ENCODE measurements around the gene MGST2. TPM values are rescaled to one million over a fixed set of nuclear protein-coding genes. Genes with fewer than 3 reads are reported as not detected.

Gene MGST2
- polyA plus RNA-seq, 1 donor from 2014 or later: 2.0 TPM

DNA sequence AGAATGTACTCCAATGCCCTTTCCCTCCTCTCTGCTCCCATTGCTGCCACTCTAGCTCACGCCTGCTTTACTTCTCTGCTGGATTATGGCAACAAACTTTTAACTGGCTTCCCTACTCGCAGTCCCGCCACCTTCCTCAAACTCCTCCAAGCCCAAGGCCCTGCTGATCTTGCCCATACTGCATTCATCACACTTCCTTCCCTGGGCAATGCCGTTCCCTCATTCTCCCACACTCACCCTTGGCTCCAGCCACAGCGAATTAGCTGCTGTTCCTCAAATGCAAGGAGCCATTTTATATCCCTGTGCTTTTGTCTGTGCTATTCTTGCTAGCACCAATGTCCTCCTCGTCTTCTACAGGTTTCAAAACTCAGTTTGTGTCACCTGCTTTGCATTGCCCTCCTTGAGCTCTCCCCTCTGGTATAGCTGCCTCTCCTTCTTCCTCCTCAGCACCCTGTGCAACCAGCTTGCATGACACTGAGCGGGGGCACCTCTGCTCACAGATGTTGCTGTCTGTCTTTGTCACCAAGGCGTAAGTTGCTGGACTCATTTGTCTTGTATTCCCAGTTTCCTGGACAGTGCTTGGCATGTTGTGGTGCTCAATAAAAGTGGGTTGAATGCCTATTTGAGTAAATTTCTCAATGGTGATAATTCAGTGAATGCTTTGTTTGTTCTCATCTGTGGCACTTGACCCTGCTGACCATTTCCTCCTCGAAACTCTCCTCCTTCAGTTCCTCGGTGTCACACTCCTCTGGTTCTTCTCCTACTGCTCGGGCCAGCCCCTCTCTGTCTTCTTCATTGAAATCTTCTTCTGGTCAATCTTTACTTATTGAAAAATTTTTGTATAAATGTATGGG, 22.4 kb upstream of the MGST2 start:
- Histone ChIP-seq H2AFZ (ENCODE audit: low read depth, low read length) (no peak overlapping the region), H3K4me2 (ENCODE audit: low read length) (no peak overlapping the region), H3K79me2 (replicated peaks; ENCODE audit: insufficient read depth, low read length) (no peaks in the 10 kb centered on the region), H3K36me3 (ENCODE audit: insufficient read depth, low read length) (no peaks in the 10 kb centered on the region), H3F3A (ENCODE audit: insufficient read depth, low read length, poor library complexity, severe bottlenecking) (no peaks in the 10 kb centered on the region), H3K9me2 (ENCODE audit: insufficient read depth, low read length) (no peaks in the 10 kb centered on the region), H4K20me1 (ENCODE audit: insufficient read depth) (no peaks in the 10 kb centered on the region), H3K4me3 (ENCODE audit: low read length) (no peak overlapping the region), H3K27me3 (ENCODE audit: insufficient read depth, low read depth, low read length) (no peaks in the 10 kb centered on the region), H3K9me3 (ENCODE audit: low read length) (no peaks in the 10 kb centered on the region), H3K27ac (ENCODE audit: low read length) (no peak overlapping the region), H3K9ac (ENCODE audit: low read length) (no peak overlapping the region)
- no peak for TF ChIP-seq REST (IDR thresholded peaks at IDR 0.05; ENCODE audit: borderline replicate concordance)
- no peak for TF ChIP-seq SMC3 (conservative IDR thresholded peaks at IDR 0.05; ENCODE audit: poor library complexity)
- TF ChIP-seq TAF1 (IDR thresholded peaks at IDR 0.05; ENCODE audit: low read depth): no peak
- TF ChIP-seq EZH2 (IDR thresholded peaks at IDR 0.05; ENCODE audit: borderline replicate concordance, insufficient read depth, low read length, poor library complexity, severe bottlenecking): no peak
- no peak for TF ChIP-seq POLR2AphosphoS5 (IDR thresholded peaks at IDR 0.05)
- no peak for TF ChIP-seq RAD21 (conservative IDR thresholded peaks at IDR 0.05)
- TF ChIP-seq EP300 (conservative IDR thresholded peaks at IDR 0.05; ENCODE audit: poor library complexity, severe bottlenecking): no peak
- TF ChIP-seq, protein P1, sequence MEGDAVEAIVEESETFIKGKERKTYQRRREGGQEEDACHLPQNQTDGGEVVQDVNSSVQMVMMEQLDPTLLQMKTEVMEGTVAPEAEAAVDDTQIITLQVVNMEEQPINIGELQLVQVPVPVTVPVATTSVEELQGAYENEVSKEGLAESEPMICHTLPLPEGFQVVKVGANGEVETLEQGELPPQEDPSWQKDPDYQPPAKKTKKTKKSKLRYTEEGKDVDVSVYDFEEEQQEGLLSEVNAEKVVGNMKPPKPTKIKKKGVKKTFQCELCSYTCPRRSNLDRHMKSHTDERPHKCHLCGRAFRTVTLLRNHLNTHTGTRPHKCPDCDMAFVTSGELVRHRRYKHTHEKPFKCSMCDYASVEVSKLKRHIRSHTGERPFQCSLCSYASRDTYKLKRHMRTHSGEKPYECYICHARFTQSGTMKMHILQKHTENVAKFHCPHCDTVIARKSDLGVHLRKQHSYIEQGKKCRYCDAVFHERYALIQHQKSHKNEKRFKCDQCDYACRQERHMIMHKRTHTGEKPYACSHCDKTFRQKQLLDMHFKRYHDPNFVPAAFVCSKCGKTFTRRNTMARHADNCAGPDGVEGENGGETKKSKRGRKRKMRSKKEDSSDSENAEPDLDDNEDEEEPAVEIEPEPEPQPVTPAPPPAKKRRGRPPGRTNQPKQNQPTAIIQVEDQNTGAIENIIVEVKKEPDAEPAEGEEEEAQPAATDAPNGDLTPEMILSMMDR (IDR thresholded peaks at IDR 0.05; ENCODE audit: poor library complexity, severe bottlenecking): no peak
- TF ChIP-seq MXI1 (conservative IDR thresholded peaks at IDR 0.05; ENCODE audit: poor library complexity, severe bottlenecking): no peak

DNA sequence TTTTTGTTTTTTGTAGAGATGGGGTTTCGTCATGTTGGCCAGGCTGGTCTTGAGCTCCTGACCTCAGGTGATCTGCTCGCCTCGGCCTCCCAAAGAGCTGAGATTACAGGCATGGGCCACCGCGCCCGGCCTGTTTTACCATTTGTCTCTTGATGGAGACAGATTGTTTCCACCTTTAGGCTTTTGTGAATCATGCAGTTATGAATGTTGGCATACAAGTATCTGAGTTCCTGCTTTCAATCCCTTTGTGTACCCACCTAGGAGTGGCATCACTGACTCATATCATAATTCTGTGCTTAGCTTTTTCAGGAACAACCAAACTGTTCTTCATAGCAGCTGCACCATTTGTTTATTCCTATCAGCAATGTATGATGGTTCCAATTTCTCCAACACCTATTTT, 20.2 kb upstream of the MGST2 start:
- no peaks in the 10 kb centered on the region for H4K20me1 ChIP-seq (ENCODE audit: insufficient read depth)
- TF ChIP-seq REST (IDR thresholded peaks at IDR 0.05; ENCODE audit: borderline replicate concordance) (no peak), EP300 (conservative IDR thresholded peaks at IDR 0.05; ENCODE audit: poor library complexity, severe bottlenecking) (no peak), SMC3 (conservative IDR thresholded peaks at IDR 0.05; ENCODE audit: poor library complexity) (no peak), RAD21 (conservative IDR thresholded peaks at IDR 0.05) (no peak), MXI1 (conservative IDR thresholded peaks at IDR 0.05; ENCODE audit: poor library complexity, severe bottlenecking) (no peak), EZH2 (IDR thresholded peaks at IDR 0.05; ENCODE audit: borderline replicate concordance, insufficient read depth, low read length, poor library complexity, severe bottlenecking) (no peak), POLR2AphosphoS5 (IDR thresholded peaks at IDR 0.05) (no peak)
- TF ChIP-seq, protein P1 (IDR thresholded peaks at IDR 0.05; ENCODE audit: poor library complexity, severe bottlenecking): no peak
- no peaks in the 10 kb centered on the region for H3K36me3 ChIP-seq (ENCODE audit: insufficient read depth, low read length)

More for the DNA sequence above, 20.2 kb upstream of the MGST2 start:
- H3K4me2 ChIP-seq (ENCODE audit: low read length): no peak overlapping the region
- no peak overlapping the region for H3K4me3 ChIP-seq (ENCODE audit: low read length)
- H3K9ac ChIP-seq (ENCODE audit: low read length): no peak overlapping the region
- no peaks in the 10 kb centered on the region for H3F3A ChIP-seq (ENCODE audit: insufficient read depth, low read length, poor library complexity, severe bottlenecking)
- H3K9me2 ChIP-seq (ENCODE audit: insufficient read depth, low read length): no peaks in the 10 kb centered on the region
- H2AFZ ChIP-seq (ENCODE audit: low read depth, low read length): no peak overlapping the region
- no peak overlapping the region for H3K27ac ChIP-seq (ENCODE audit: low read length)
- H3K9me3 ChIP-seq (ENCODE audit: low read length): no peaks in the 10 kb centered on the region
- H3K27me3 ChIP-seq (ENCODE audit: insufficient read depth, low read depth, low read length): no peaks in the 10 kb centered on the region
- H3K79me2 ChIP-seq (replicated peaks; ENCODE audit: insufficient read depth, low read length): no peaks in the 10 kb centered on the region

Data from neural cell (in vitro differentiated cells).